ENCODE data around the gene CALN1.
A peak's percentile ranks its signal among the peaks of the same experiment; 100 is the strongest.

Gene CALN1

DNA sequence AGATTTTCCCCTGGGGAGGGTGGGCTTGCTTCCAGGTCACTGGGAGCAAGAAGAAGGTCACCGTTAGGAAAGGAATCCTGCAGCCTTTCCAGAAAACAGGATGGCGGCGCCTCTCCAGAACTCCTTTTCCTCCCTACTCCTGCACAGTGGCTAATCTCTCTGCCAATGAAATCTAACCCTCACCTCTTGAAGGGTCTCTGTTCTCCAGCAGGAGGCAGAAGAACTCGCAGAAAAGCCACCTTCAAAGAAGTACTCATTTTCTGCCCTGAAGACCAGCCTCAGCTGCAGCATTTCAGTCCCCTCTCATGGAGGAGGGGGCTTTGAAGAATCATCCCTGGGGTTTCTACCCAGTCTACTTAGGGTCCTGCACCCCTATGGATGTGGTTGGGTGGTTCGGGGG, 626.9 kb downstream of the CALN1 start:
- DNase-seq (ENCODE audit: low spot score), result no peak

DNA sequence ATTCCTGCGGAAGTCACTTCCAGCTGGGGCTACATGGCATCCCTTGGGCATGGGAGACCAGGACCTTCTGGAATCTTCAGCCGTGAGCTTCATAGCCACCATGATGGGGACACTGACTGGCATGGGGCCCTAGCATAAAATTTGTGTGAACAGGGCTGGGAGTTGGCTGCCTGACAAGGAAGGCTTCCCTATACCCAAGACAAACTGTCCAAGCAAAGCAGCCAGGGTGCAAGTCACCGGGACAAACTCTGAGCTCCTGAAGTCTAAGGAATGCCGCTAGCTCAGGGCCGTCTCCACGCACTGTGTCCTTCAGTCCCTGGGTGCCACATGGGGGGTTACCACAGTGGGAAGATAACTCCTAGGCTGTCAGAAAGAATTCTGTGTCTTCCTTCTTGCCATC, 627.4 kb downstream of the CALN1 start:
- no peak for DNase-seq (ENCODE audit: low spot score)

DNA sequence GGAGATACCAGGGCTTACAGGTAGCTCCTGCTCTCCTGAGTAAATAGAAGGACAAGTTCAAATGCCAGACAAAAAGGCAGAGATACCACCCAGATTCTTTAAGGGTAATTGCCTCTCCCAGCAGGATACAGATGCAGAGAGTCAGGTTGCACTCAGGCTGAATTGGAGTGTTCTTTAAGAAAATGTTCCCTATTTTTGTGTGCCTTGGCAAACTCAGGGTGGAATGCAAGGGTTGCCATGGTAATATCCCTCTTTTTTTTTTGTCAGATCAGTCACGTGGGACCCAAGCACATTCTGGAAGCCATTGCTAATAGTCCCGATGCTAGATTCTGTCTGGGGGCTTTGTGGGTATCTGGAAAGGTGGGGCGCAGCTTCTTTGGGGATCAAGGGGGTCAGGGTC, 628.0 kb downstream of the CALN1 start:
- DNase-seq (ENCODE audit: low spot score), result no peak

DNA sequence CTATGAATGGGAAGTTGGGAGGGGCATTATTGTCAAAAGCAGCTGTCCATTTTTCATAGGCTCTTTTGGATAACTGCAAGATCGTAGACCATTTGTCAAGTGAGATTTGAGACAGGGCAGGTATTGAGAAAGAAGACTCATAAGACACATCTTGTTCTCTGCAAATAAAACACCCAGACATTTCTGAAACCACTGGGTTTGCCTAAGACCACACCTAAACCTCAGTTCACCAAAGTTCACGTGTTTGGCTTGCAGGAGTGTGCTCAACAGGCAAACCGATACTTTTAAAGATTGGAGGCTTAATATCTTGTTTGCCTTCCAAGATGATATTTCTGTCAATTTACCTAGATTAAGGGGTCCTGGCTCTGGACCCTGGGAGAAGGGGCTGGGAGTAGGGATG, 628.4 kb downstream of the CALN1 start:
- no peak for DNase-seq (ENCODE audit: low spot score)

- no peak for DNase-seq (ENCODE audit: low spot score)
Measured at GRCh38 chr7:71782051-71782450, 630.1 kb downstream of the CALN1 start.

- DNase-seq (ENCODE audit: low spot score), result no peak
Measured at GRCh38 chr7:71780282-71780681, 631.9 kb downstream of the CALN1 start.

GRCh38 chr7:71777278-71777677, 634.9 kb downstream of the CALN1 start:
- no peak for DNase-seq (ENCODE audit: low spot score)

DNA sequence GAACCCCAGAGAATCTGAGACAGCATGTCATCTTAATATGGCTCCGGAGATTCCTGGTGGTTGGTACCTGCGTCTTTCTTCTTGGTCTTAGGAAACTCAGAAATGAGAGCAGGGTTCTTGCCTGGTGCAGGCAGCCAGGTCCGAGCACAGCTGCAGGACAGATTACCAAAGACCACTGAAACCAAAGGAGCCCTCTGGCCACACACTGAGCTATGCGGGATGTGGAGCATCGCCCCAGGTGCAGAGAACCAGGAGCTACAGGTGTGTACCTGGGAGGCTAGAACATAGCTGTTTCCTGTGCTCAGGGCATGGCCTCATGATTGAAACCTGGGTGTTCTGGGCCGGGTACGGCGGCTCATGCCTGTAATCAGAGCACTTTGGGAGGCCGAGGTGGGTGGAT, 635.4 kb downstream of the CALN1 start:
- DNase-seq (ENCODE audit: low spot score), result no peak

GRCh38 chr7:71775648-71776047, 636.5 kb downstream of the CALN1 start:
- no peak for DNase-seq (ENCODE audit: low spot score)

GRCh38 chr7:71772779-71773178, 639.4 kb downstream of the CALN1 start:
- no peak for DNase-seq (ENCODE audit: low spot score)

DNA sequence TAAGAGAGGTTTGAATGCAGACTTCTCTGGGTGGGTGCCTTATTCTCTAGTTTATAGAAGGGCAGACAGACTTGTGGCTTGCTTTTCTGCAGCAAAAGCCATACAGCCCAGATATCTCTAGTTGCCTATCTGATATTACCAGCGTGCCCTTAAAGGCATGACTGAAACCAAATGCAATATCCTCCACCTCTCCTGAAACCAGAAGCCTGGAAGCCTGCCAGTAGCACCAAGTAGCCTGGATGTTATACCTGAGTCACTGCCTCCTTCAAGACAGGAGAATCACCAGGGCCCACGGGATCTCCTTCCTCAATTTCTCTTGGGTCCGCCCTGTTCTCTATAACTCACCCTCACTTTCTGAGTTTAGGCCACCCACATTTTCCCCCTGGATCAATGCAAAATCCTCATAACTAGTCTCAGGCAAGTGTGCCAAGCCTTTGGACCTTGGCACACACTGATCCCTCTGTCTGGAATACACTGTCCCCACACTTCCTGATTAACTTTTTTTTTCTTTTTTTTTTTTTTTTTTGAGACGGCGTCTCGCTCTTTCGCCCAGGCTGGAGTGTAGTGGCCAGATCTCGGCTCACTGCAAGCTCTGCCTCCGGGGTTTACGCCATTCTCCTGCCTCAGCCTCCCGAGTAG, 641.8 kb downstream of the CALN1 start:
- DNase-seq (ENCODE audit: low spot score), result no peak

DNA sequence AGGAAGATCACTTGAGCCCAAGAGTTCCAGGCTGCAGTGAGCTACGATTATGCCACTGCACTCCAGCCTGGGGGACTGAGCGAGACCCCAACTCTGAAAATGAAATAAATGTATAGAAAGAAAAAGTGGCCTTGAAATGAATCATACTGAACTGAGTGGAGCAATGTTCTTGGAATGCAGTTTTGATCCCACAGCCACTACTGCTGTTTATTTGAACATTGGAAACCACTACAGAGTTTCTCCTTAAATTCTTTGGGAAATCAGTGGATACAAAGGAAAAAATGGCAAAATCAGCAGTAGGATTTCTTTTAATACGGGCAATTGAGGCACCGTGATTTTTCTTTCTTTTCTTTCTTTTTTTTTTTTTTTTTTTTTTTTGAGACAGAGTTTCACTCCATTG, 642.8 kb downstream of the CALN1 start:
- no peak for DNase-seq (ENCODE audit: low spot score)

DNA sequence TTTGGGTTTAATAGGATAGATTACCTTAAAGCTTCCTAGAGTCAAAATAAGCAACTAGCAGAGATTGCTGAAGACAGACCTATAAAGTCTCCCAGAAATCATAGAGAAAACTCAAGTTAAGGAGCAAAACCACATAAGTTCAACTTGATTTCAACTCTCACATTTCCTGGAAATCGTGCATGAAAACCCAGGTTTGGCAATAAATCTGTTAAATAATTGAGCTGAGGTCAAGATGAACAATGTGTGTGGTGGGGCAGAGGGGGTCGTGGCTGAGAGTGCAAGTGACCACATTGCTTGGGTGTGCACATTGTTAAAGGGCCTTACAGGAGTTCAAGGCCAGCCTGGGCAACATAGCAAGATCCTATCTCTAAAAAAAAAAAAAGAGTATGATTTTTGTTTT, 643.7 kb downstream of the CALN1 start:
- DNase-seq (ENCODE audit: low spot score), result no peak

- no peak for DNase-seq (ENCODE audit: low spot score)
Measured at GRCh38 chr7:71766016-71766415, 646.1 kb downstream of the CALN1 start.

DNA sequence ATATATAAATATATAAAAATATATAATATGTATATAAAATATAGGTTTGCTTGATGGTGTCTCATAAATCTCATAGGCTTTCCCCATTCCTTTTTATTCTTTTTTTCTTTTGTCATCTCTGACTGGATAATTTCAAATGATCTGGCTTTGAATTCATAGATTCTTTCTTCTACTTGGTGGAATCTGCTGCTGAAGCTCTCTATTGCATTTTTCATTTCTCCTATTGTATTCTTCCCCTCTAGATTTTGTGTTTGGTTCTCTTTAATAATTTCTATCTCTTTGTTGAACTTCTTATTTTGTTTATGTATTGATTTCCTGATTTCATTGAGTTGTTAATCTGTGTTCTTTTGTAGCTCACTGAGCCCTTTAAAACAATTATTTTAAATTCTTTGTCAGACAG, 650.8 kb downstream of the CALN1 start:
- DNase-seq (ENCODE audit: low spot score), result no peak

GRCh38 chr7:71754828-71755227, 657.3 kb downstream of the CALN1 start:
- DNase-seq (ENCODE audit: low spot score), result no peak

- no peak for DNase-seq (ENCODE audit: low spot score)
Measured at GRCh38 chr7:71753956-71754664, 658.0 kb downstream of the CALN1 start.

DNA sequence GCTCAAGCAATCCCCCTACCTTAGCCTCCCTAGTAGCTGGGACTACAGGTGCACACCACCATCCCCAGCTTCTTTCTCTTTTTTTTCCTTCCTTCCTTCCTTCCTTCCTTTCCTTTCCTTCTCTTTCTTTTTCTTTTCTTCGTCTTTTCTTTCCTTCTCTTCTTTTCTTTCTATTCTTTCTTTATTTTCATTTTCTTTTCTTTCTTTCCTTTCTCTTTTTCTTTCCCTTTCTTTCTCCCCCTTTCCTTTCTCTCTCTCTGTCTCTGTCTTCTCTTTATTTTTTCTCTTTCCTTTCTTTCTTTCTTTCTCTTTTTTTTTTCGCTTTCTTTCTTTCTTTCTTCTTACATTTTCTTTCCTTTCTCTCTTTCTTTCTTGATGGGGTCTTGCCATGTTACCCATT, 658.9 kb downstream of the CALN1 start:
- DNase-seq (ENCODE audit: low spot score), result no peak

DNA sequence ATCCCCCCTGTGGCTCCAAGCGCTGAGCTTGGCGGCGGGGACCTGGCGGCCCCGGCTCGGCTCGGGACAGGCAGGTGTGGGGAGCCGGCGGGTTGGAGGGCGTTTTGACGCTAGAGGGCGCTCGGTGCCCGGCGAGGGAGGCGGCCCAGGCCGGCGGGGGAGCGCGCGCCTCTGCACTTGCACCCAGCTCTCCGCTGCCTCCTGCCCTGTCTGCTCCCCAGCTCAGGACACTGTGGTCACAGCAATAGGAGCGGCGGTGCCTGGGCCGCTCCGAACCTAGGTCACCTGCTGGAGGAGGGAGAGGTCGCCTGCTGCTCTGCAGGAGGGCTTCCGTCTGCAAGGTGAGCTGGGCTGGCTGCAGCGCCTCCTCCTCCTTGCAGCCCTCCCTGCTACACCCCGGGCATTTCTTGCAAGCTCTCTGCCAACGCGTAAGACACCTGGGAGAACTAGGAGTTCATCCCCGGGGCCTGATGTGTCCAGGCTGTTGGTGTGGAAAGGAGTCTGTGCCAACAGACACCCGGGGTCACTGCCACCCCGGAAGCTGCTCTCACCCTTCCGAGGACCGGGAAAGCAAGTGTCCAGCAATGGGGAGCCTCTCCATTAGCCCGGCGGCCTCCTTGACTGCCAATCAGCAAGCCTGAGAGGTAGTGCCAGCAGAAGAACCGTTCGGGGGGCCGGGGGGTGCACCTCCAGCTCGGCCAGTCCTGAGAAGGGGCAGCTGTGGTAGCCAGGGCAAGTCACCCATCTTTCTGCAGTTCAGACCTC, 659.8 kb downstream of the CALN1 start:
- peak; percentile 95 for DNase-seq (ENCODE audit: low spot score)

DNA sequence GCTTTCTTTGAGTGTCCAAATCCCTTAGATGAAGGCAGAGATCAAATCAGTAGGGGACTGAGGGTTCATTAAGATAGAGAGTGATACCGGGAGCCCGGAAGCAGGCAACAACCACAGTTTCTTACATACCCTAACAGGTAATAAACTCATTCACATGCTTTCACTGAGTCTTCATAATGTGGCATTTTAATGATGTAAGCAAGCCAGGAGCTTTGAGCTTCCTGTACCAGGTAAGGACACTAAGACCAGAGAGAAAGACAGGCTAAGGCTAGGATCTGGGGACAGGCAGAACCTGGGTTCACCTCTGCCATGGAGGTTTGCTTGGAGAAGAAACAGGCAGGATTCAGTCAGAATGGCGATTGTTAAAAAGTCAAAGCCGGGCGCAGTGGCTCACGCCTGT, 661.8 kb downstream of the CALN1 start:
- no peak for DNase-seq (ENCODE audit: low spot score)

DNA sequence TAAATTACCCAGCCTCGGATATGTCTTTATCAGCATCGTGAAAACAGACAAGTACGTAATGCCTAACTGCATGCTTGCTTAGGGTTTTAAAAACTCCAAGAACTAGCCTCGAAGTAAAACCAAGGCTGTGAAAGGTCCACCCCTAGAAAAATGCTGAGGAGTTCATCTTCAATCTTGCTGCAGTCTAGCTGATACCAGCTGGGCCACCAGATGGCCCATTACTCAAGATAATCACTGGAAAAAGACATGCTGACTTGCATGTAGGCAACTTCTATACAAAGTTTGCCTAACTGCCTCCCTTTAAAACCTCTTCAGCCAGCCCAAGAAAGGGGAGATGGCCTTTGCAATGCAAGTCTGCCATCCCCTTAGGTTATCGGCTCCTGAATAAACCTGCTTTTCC, 666.1 kb downstream of the CALN1 start:
- DNase-seq (ENCODE audit: low spot score), result no peak

DNA sequence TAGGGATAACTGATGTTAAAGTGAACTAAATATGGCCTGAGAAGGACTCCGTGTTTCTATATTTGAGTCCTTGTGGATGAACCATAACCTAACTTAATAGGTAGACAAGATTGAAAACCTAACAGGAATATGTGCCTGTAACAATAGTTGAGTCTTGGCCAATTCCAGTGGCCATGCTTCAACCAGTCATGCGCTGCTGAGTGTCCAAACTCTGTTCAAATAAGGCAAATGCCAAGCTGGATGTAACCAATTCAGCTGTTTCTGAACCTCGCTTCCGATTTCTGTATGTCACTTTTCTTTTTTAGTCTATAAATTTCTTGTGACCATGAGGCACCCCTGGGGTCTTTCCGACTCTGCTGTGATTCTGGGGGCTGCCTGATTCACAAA, 672.0 kb downstream of the CALN1 start:
- no peak for DNase-seq (ENCODE audit: low spot score)

GRCh38 chr7:71739520-71740173, 672.5 kb downstream of the CALN1 start:
- DNase-seq (ENCODE audit: low spot score), result no peak
